HFF-Myc (cell line): ENCODE results near the gene ZNF263.

Experiments used
- DNase-seq: peaks from one replicate; pipeline ENCODE4 v3.0.0-alpha.2; 2011; ENCODE audit warnings: low read depth; ENCODE audit errors: extremely low read depth
- H3K4me3 ChIP-seq: replicated peaks from 2 replicates; pipeline ENCODE4 v1.5.1; 2011; ENCODE audit warnings: low read depth, mild to moderate bottlenecking, control low read depth, low read length
- TF ChIP-seq, protein P1 (sequence below): IDR thresholded peaks from 2 replicates; pipeline ENCODE4 v1.5.1; 2012; ENCODE audit warnings: mild to moderate bottlenecking, low read depth, low read length, control low read depth; ENCODE audit errors: missing control alignments

Gene ZNF263

GRCh38 chr16:3295783-3296182 lies 12.5 kb downstream of the ZNF263 start:
- no peak for DNase-seq
- TF ChIP-seq, protein P1, sequence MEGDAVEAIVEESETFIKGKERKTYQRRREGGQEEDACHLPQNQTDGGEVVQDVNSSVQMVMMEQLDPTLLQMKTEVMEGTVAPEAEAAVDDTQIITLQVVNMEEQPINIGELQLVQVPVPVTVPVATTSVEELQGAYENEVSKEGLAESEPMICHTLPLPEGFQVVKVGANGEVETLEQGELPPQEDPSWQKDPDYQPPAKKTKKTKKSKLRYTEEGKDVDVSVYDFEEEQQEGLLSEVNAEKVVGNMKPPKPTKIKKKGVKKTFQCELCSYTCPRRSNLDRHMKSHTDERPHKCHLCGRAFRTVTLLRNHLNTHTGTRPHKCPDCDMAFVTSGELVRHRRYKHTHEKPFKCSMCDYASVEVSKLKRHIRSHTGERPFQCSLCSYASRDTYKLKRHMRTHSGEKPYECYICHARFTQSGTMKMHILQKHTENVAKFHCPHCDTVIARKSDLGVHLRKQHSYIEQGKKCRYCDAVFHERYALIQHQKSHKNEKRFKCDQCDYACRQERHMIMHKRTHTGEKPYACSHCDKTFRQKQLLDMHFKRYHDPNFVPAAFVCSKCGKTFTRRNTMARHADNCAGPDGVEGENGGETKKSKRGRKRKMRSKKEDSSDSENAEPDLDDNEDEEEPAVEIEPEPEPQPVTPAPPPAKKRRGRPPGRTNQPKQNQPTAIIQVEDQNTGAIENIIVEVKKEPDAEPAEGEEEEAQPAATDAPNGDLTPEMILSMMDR, result no peak
- H3K4me3 ChIP-seq, result no peak overlapping the region

DNA sequence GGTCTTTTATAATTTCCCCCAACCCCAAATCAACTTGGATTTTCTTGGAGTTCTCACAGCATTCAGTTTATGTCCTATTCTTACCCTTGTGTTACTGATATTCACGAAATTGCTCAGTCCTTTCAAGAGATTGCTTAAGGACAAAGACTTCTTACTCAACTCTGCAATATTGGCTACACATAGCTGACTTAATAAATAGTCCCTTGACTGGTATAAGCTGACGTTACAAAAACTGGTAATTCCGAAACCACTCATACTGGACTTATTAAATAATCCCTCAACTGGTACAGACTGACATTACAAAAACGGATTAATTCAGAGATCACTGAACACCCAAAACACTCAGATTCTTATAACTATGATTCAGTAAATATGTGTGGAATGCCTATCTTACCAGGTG lies 21.1 kb downstream of the ZNF263 start:
- no peak for DNase-seq
- TF ChIP-seq, protein P1, result no peak
- peak overlapping the region; percentile 55 for H3K4me3 ChIP-seq

GRCh38 chr16:3305109-3306068 lies 22.1 kb downstream of the ZNF263 start, which contains the start of the genes TIGD7 and ZNF75A:
TSS of gene TIGD7 (minus strand) at chr16:3305430. CDS start at chr16:3300614, 4,816 bp downstream.
TSS of gene ZNF75A (plus strand) at chr16:3305497. CDS start at chr16:3308429, 2,932 bp downstream.
- peak within 1 kb of the TSS; percentile 55 for H3K4me3 ChIP-seq
- peak; percentile 44 for DNase-seq
- TF ChIP-seq, protein P1, result no peak

DNA sequence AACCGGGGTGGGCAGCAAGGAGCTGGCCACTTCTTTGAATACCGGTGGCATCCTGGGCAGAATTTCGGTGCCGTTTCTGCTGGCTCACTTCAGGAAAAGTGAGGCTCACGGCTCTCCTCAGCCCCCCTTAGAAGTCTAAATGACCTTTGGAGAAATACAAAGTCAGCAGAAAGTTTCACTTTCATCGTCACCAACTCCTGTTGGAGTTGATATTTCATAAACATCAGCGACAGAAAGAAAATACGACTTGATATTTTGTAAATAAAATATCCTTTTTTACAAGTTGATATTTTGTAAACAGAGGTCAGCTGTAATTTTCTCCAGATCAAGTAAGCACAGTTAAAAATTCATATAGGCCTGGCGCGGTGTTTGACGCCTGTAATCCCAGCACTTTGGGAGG lies 22.8 kb downstream of the ZNF263 start:
- TF ChIP-seq, protein P1, result no peak
- no peak for DNase-seq
- peak overlapping the region; percentile 55 for H3K4me3 ChIP-seq

DNA sequence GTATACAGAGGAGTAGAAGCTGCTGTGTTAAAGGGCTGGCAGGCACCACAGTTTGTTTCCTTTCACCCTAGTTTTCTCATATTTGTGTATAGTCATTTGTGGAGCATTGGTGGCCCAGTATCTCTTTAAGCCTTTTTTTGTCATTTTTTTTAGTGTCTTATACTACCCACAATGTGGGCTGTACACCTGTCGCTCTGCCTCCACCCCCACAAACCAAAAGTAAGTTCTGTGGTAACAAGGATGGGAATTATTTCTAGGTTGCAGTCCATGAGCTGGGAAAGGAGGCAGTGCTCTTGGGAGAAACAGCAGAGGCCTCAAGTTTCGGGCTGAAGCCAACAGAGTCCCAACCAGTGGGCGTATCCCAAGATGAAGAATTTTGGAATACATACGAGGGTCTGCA lies 28.2 kb downstream of the ZNF263 start:
- no peak for DNase-seq
- TF ChIP-seq, protein P1, result no peak
- no peak overlapping the region for H3K4me3 ChIP-seq

DNA sequence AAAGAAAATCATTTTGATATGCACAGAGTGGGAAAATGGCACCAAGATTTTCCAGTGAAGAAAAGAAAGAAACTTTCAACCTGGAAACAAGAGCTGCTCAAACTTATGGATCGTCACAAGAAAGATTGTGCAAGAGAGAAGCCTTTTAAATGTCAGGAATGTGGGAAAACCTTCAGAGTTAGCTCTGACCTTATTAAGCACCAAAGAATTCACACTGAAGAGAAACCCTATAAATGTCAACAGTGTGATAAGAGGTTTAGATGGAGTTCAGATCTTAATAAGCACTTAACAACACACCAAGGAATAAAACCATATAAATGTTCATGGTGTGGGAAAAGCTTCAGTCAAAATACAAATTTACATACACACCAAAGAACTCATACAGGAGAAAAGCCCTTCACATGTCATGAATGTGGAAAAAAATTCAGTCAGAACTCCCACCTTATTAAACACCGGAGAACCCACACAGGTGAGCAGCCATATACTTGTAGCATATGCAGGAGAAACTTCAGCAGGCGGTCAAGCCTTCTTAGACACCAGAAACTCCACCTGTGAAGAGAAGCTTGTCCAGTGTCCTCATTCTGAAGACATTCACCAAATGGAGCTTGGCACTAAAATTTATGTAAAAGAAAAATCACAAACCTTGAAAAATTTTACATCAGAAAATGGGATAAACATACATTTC lies 34.2 kb downstream of the ZNF263 start:
- no peak for DNase-seq
- no peak overlapping the region for H3K4me3 ChIP-seq
- TF ChIP-seq, protein P1, result no peak
